ENCODE data around the gene CFAP61.

Gene CFAP61

DNA sequence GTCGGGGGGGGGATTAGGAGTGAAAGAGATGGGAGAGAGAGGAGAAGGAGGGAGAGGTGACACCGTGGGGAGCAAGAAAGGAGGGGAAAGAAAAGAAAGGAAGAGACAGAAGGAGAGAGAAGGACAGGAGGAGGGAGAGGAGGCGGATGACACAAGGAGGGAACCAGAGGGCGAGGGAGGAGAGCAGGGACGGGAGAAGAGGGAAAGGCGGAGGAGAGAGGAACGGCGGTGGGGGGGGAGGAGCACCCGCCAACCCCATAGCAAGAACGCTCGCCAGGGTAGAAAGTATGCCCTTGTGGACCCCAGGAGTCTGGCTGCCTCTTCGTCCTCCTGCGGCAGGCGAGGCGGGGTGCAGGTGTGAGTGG lies 311.1 kb downstream of the CFAP61 start:
- Histone ChIP-seq H2BK120ac (ENCODE audit: low read depth, low read length) (no peak overlapping the region), H4K91ac (ENCODE audit: low read length) (no peak overlapping the region), H2BK5ac (ENCODE audit: low read depth, low read length, poor library complexity, severe bottlenecking) (no peak overlapping the region), H3K36me3 (ENCODE audit: control insufficient read depth in 1 of 2, insufficient read depth in 2 of 2, low read depth in 1 of 2, low read length in 2 of 2) (no peaks in the 10 kb centered on the region), H4K8ac (ENCODE audit: low read length) (no peak overlapping the region), H2BK12ac (ENCODE audit: low read length in 2 of 2) (no peak overlapping the region), H2AK5ac (ENCODE audit: low read length, severe bottlenecking) (no peak overlapping the region), H3K18ac (ENCODE audit: low read depth in 1 of 2, low read length in 2 of 2) (no peak overlapping the region), H3K9ac (ENCODE audit: low read length) (no peak overlapping the region), H3K27me3 (ENCODE audit: control insufficient read depth in 1 of 2, insufficient read depth in 1 of 2, low read length in 2 of 2) (peaks cover 70 to 76% of the 10 kb centered on the region in 2 experiments), H3K23ac (ENCODE audit: low read length in 2 of 2) (no peak overlapping the region), H3K9me3 (ENCODE audit: control insufficient read depth, low read length) (no peaks in the 10 kb centered on the region), H3K79me1 (replicated peaks; ENCODE audit: low read length, poor library complexity, severe bottlenecking) (no peaks in the 10 kb centered on the region), H3K4me1 (ENCODE audit: control insufficient read depth, insufficient read depth, low read depth, low read length) (peaks cover 30% of the 10 kb centered on the region), H2BK15ac (ENCODE audit: low read depth, poor library complexity, severe bottlenecking) (no peak overlapping the region), H3K27ac (ENCODE audit: low read length, poor library complexity, severe bottlenecking) (no peak overlapping the region), H3K4me3 (ENCODE audit: insufficient read depth in 1 of 2, low read depth in 1 of 2, low read length in 2 of 2) (no peak overlapping the region), H2AFZ (ENCODE audit: low read depth, low read length) (no peak overlapping the region), H3K4me2 (ENCODE audit: low read length, poor library complexity, severe bottlenecking) (no peak overlapping the region), H3K14ac (ENCODE audit: low read length in 2 of 2) (no peak overlapping the region), H3K4ac (ENCODE audit: low read depth in 1 of 2, low read length in 2 of 2) (no peak overlapping the region)
- WGBS = 3% methylated on average over 15 of the region's 15 CpGs
- DNase-seq = no peak

- 2% methylated on average over 59 of the region's 70 CpGs for WGBS
- Histone ChIP-seq H3K4ac (ENCODE audit: low read depth in 1 of 2, low read length in 2 of 2) (no peak overlapping the region), H3K18ac (ENCODE audit: low read depth in 1 of 2, low read length in 2 of 2) (no peak overlapping the region), H2BK12ac (ENCODE audit: low read length in 2 of 2) (no peak overlapping the region), H2BK15ac (ENCODE audit: low read depth, poor library complexity, severe bottlenecking) (no peak overlapping the region), H3K79me1 (replicated peaks; ENCODE audit: low read length, poor library complexity, severe bottlenecking) (no peaks in the 10 kb centered on the region), H4K8ac (ENCODE audit: low read length) (no peak overlapping the region), H2AK5ac (ENCODE audit: low read length, severe bottlenecking) (no peak overlapping the region), H3K27ac (ENCODE audit: low read length, poor library complexity, severe bottlenecking) (no peak overlapping the region), H3K9ac (ENCODE audit: low read length) (no peak overlapping the region), H2AFZ (ENCODE audit: low read depth, low read length) (no peak overlapping the region), H3K4me2 (ENCODE audit: low read length, poor library complexity, severe bottlenecking) (no peak overlapping the region), H2BK5ac (ENCODE audit: low read depth, low read length, poor library complexity, severe bottlenecking) (no peak overlapping the region), H3K23ac (ENCODE audit: low read length in 2 of 2) (no peak overlapping the region), H3K27me3 (ENCODE audit: control insufficient read depth in 1 of 2, insufficient read depth in 1 of 2, low read length in 2 of 2) (peaks cover 70 to 73% of the 10 kb centered on the region in 2 experiments), H4K91ac (ENCODE audit: low read length) (no peak overlapping the region), H3K36me3 (ENCODE audit: control insufficient read depth in 1 of 2, insufficient read depth in 2 of 2, low read depth in 1 of 2, low read length in 2 of 2) (no peaks in the 10 kb centered on the region), H3K4me1 (ENCODE audit: control insufficient read depth, insufficient read depth, low read depth, low read length) (peaks cover 35% of the 10 kb centered on the region), H3K14ac (ENCODE audit: low read length in 2 of 2) (no peak overlapping the region), H2BK120ac (ENCODE audit: low read depth, low read length) (no peak overlapping the region), H3K9me3 (ENCODE audit: control insufficient read depth, low read length) (no peaks in the 10 kb centered on the region), H3K4me3 (ENCODE audit: insufficient read depth in 1 of 2, low read depth in 1 of 2, low read length in 2 of 2) (no peak overlapping the region)
- no peak for DNase-seq
Measured at GRCh38 chr20:20363799-20364592, 311.7 kb downstream of the CFAP61 start.

DNA sequence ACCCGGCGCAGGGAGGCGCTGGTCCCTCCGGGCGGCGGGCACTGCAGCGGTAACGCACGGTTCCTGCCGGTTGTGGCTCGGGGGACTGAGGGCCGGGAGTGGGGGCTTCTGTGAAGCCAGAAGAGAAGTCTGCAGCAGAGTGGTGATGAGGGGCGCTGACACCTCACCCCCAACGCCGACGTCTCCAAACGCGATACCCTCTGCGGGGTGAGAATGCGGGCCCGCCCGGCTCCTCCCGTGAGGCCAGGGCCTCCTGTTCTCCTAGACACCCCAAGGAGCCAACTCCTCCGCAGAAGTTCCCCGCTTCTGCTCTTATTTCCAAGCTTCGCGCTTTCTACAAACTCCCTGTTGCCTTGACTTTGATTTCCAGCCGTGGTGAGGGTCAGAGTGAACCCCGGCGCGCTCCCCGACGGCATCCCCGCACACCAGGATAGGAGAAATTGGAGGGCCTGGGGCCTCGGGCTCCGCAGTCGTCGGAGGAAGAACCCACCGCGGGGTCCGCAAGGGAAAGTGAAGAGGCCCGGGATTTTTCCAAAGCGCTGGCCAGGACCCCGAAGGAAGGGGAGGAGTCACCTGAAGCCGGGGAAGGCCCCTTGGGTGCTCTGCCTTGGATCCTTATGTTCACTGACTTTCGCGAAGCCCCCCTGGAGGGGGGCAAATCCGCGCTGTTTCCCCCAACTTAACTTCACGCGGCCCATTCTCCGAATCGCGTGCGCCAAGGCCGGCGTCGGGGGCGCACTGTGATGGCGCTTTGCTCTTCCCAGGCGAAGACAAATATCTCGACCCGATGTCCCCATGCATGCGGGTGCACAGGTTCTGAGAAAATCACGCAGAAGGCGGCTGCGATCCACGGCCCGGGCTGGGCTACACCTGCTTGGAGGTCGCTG lies 312.5 kb downstream of the CFAP61 start:
- Histone ChIP-seq H2AFZ (ENCODE audit: low read depth, low read length) (no peak overlapping the region), H4K91ac (ENCODE audit: low read length) (no peak overlapping the region), H3K27ac (ENCODE audit: low read length, poor library complexity, severe bottlenecking) (no peak overlapping the region), H2AK5ac (ENCODE audit: low read length, severe bottlenecking) (no peak overlapping the region), H3K36me3 (ENCODE audit: control insufficient read depth in 1 of 2, insufficient read depth in 2 of 2, low read depth in 1 of 2, low read length in 2 of 2) (no peaks in the 10 kb centered on the region), H3K4me3 (ENCODE audit: insufficient read depth in 1 of 2, low read depth in 1 of 2, low read length in 2 of 2) (no peak overlapping the region), H3K4me2 (ENCODE audit: low read length, poor library complexity, severe bottlenecking) (no peak overlapping the region), H3K79me1 (replicated peaks; ENCODE audit: low read length, poor library complexity, severe bottlenecking) (no peaks in the 10 kb centered on the region), H3K9me3 (ENCODE audit: control insufficient read depth, low read length) (no peaks in the 10 kb centered on the region), H3K18ac (ENCODE audit: low read depth in 1 of 2, low read length in 2 of 2) (no peak overlapping the region), H4K8ac (ENCODE audit: low read length) (no peak overlapping the region), H3K4me1 (ENCODE audit: control insufficient read depth, insufficient read depth, low read depth, low read length) (peaks cover 43% of the 10 kb centered on the region), H3K9ac (ENCODE audit: low read length) (no peak overlapping the region), H2BK12ac (ENCODE audit: low read length in 2 of 2) (no peak overlapping the region), H2BK120ac (ENCODE audit: low read depth, low read length) (no peak overlapping the region), H3K23ac (ENCODE audit: low read length in 2 of 2) (no peak overlapping the region), H3K27me3 (ENCODE audit: control insufficient read depth in 1 of 2, insufficient read depth in 1 of 2, low read length in 2 of 2) (peaks cover 75 to 81% of the 10 kb centered on the region in 2 experiments), H2BK15ac (ENCODE audit: low read depth, poor library complexity, severe bottlenecking) (no peak overlapping the region), H3K4ac (ENCODE audit: low read depth in 1 of 2, low read length in 2 of 2) (no peak overlapping the region), H3K14ac (ENCODE audit: low read length in 2 of 2) (no peak overlapping the region), H2BK5ac (ENCODE audit: low read depth, low read length, poor library complexity, severe bottlenecking) (no peak overlapping the region)
- WGBS = 2% methylated on average over 64 of the region's 70 CpGs
- no peak for DNase-seq

GRCh38 chr20:20365480-20366161 lies 313.3 kb downstream of the CFAP61 start:
- no peak overlapping the region for H3K23ac ChIP-seq (ENCODE audit: low read length in 2 of 2)
- H3K4me2 ChIP-seq (ENCODE audit: low read length, poor library complexity, severe bottlenecking) = no peak overlapping the region
- no peak overlapping the region for H2BK120ac ChIP-seq (ENCODE audit: low read depth, low read length)
- WGBS = 6% methylated on average over 16 of the region's 18 CpGs
- H2AFZ ChIP-seq (ENCODE audit: low read depth, low read length) = no peak overlapping the region
- no peak for DNase-seq
- H2BK12ac ChIP-seq (ENCODE audit: low read length in 2 of 2) = no peak overlapping the region
- H2BK5ac ChIP-seq (ENCODE audit: low read depth, low read length, poor library complexity, severe bottlenecking) = no peak overlapping the region
- H3K36me3 ChIP-seq (ENCODE audit: control insufficient read depth in 1 of 2, insufficient read depth in 2 of 2, low read depth in 1 of 2, low read length in 2 of 2) = no peaks in the 10 kb centered on the region
- H3K4me3 ChIP-seq (ENCODE audit: insufficient read depth in 1 of 2, low read depth in 1 of 2, low read length in 2 of 2) = no peak overlapping the region
- H3K4me1 ChIP-seq (ENCODE audit: control insufficient read depth, insufficient read depth, low read depth, low read length) = peaks cover 43% of the 10 kb centered on the region
- H3K18ac ChIP-seq (ENCODE audit: low read depth in 1 of 2, low read length in 2 of 2) = no peak overlapping the region
- no peak overlapping the region for H2AK5ac ChIP-seq (ENCODE audit: low read length, severe bottlenecking)
- no peak overlapping the region for H3K9ac ChIP-seq (ENCODE audit: low read length)
- no peaks in the 10 kb centered on the region for H3K9me3 ChIP-seq (ENCODE audit: control insufficient read depth, low read length)
- H3K27ac ChIP-seq (ENCODE audit: low read length, poor library complexity, severe bottlenecking) = no peak overlapping the region
- H3K4ac ChIP-seq (ENCODE audit: low read depth in 1 of 2, low read length in 2 of 2) = no peak overlapping the region
- no peak overlapping the region for H4K91ac ChIP-seq (ENCODE audit: low read length)
- H4K8ac ChIP-seq (ENCODE audit: low read length) = no peak overlapping the region
- no peaks in the 10 kb centered on the region for H3K79me1 ChIP-seq (replicated peaks; ENCODE audit: low read length, poor library complexity, severe bottlenecking)
- H3K27me3 ChIP-seq (ENCODE audit: control insufficient read depth in 1 of 2, insufficient read depth in 1 of 2, low read length in 2 of 2) = peaks cover 82 to 88% of the 10 kb centered on the region in 2 experiments
- H2BK15ac ChIP-seq (ENCODE audit: low read depth, poor library complexity, severe bottlenecking) = no peak overlapping the region
- H3K14ac ChIP-seq (ENCODE audit: low read length in 2 of 2) = no peak overlapping the region
